GM20000 (cell line): ENCODE results near the gene SERTAD1.
"Not testable (repeated sequence)": the region's sequence is repeated elsewhere in the genome, so short reads cannot be mapped to it uniquely, and the experiment has no call there.

Experiments
- DNase-seq: peaks from one replicate; pipeline ENCODE4 v3.0.0; 2012; ENCODE audit warnings: low spot score
- CTCF ChIP-seq: IDR thresholded peaks from 2 replicates; pipeline ENCODE4 v1.5.1; 2012; ENCODE audit warnings: mild to moderate bottlenecking, control low read depth; ENCODE audit errors: extremely low read depth, missing control alignments

SERTAD1 gene

GRCh38 chr19:40466219-40466984 lies 40.6 kb upstream of the SERTAD1 start:
- no peak for TF ChIP-seq CTCF
- DNase-seq = peak; percentile 63

DNA sequence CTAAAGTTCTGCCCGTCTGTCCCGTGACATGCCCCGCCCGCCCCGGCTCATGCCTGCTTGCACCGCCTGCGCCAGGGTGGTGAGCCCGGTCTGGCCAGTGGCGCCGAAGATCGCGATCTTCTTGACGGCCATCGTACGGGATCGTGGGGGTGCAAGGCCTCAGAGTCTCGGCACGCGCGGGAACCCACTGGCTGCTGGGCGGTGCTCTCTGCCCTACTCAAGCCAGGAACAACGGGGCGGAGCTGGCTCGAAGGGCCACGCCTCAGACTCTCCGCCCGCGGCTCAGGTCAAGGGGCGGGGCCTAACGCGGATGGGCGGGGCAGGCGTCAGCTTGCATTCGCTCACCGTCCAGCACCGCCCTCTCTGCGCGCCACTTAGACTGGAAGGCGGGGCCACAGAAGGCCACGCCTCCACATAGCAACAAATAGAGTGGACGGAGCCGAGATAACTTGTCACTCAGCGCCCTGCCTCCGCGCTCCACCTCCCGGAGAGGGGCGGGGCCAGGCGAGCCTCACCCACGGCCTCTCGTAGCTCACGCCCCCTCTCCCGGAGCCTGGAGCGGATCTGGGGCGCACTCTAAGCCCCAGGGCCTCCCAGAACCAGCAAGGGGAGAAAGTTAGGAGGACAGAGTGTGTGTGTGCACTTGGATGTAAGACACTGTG lies 39.9 kb upstream of the SERTAD1 start, which contains the start of gene BLVRB:
Gene BLVRB (minus strand): TSS at position 189 of the 662 bp plus-strand sequence. CDS start 57 bp downstream, at position 132.
- DNase-seq = peak; percentile 99
- TF ChIP-seq CTCF = no peak

DNA sequence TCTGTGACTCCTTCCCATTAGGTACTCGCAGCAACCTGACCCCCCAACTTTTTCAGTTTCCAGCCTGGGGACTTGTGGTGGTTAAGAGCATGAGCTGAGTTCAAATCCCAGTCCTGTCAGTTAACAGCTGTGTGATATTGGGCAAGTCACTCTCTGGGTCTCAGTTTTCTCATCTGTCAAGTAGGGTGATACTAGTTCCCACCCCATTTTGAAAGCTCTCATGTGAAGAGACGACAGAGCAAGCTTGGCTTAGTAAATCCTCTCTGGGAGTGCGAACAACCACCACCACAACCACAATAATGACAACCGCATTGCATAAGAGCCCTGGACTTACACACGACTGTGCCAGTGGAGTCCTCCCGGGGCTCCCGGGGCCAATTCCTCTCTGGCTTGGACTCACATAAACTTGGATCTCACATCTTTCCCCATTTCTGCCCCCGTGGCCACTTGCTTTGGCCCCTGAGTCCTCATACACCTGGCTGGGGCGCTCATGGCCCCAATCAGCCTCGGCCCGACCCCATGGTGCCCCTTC lies 39.3 kb upstream of the SERTAD1 start:
- no peak for DNase-seq

GRCh38 chr19:40464059-40465024 lies 38.5 kb upstream of the SERTAD1 start:
- TF ChIP-seq CTCF = peak; percentile 55
- peak; percentile 66 for DNase-seq

More for the DNA sequence above, 39.3 kb upstream of the SERTAD1 start:
- no peak for TF ChIP-seq CTCF

DNA sequence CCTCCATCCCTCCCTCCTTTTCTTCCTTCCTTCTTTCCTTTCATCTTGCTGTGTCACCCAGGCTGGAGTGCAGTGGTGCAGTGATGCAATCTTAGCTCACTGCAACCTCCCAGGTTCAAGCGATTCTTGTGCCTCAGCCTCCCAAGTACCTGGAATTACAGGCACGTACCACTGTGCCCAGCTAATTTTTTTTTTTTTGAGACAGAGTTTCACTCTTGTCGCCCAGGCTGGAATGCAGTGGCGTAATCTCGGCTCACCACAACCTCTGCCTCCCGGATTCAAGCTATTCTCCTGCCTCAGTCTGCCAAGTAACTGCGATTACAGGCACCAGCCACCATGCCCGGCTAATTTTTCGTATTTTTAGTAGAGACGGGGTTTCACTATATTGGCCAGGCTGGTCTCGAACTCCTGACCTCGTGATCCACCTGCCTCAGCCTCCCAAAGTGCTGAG lies 37.8 kb upstream of the SERTAD1 start:
- not testable (repeated sequence) for DNase-seq

GRCh38 chr19:40461669-40462221 lies 36.0 kb upstream of the SERTAD1 start:
- no peak for DNase-seq
- TF ChIP-seq CTCF = no peak

- TF ChIP-seq CTCF = no peak
- no peak for DNase-seq
Observed at GRCh38 chr19:40460185-40460584, 34.4 kb upstream of the SERTAD1 start.
